Panc1 (cell line): ENCODE measurements around the gene COPS4.

Experiments used
- CTCF ChIP-seq: fragments of 450-650 bp; IDR thresholded peaks from 2 replicates; pipeline ENCODE4 v1.5.1; 2017; ENCODE audit warnings: mild to moderate bottlenecking
- POLR2AphosphoS5 ChIP-seq: IDR thresholded peaks from 2 replicates; pipeline ENCODE4 v1.6.1; 2012; ENCODE audit warnings: mild to moderate bottlenecking, low read depth, low read length, moderate library complexity
- TCF7L2 ChIP-seq: IDR thresholded peaks from 2 replicates; pipeline ENCODE4 v1.6.1; 2011; ENCODE audit warnings: mild to moderate bottlenecking, low read depth, low read length, inconsistent platforms
- TF ChIP-seq, protein P1 (sequence below), 2 experiments: IDR thresholded peaks; 2 replicates each; pipeline ENCODE4 v1.6.1; 2011 to 2012; ENCODE audit warnings: low read depth in 2 of 2, control low read depth in 1 of 2, low read length in 1 of 2, mild to moderate bottlenecking in 1 of 2, moderate library complexity in 1 of 2; ENCODE audit not compliant: insufficient read depth in 1 of 2

DNA sequence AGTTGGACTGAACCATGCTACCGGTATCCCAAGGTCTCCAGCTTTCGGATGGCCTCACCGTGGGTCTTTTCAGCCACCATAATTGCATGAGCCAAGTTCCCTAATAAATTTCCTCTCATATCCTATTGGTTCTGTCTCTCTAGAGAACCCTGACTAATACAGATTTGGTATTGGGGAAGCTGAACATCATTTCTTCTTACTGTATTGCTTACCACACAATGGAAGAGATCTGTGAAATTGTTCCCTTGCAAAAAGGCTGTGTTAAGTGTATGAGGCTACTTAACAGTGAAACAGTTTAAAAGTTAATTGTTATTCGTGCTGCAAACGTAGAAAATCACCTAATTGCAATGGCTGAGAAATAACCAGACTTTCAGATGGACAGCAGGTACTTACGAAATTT is 45.6 kb downstream of the COPS4 start:
- TF ChIP-seq CTCF (no peak), TCF7L2 (no peak), POLR2AphosphoS5 (no peak)
- TF ChIP-seq, protein P1, sequence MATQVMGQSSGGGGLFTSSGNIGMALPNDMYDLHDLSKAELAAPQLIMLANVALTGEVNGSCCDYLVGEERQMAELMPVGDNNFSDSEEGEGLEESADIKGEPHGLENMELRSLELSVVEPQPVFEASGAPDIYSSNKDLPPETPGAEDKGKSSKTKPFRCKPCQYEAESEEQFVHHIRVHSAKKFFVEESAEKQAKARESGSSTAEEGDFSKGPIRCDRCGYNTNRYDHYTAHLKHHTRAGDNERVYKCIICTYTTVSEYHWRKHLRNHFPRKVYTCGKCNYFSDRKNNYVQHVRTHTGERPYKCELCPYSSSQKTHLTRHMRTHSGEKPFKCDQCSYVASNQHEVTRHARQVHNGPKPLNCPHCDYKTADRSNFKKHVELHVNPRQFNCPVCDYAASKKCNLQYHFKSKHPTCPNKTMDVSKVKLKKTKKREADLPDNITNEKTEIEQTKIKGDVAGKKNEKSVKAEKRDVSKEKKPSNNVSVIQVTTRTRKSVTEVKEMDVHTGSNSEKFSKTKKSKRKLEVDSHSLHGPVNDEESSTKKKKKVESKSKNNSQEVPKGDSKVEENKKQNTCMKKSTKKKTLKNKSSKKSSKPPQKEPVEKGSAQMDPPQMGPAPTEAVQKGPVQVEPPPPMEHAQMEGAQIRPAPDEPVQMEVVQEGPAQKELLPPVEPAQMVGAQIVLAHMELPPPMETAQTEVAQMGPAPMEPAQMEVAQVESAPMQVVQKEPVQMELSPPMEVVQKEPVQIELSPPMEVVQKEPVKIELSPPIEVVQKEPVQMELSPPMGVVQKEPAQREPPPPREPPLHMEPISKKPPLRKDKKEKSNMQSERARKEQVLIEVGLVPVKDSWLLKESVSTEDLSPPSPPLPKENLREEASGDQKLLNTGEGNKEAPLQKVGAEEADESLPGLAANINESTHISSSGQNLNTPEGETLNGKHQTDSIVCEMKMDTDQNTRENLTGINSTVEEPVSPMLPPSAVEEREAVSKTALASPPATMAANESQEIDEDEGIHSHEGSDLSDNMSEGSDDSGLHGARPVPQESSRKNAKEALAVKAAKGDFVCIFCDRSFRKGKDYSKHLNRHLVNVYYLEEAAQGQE (IDR thresholded peaks at IDR 0.05; ENCODE audit: insufficient read depth in 1 of 2, low read depth in 2 of 2, low read length in 1 of 2), result no peak
